ENCODE measurements around the gene PRRX2. TPM values are rescaled to one million over a fixed set of nuclear protein-coding genes. Genes with fewer than 3 reads are reported as not detected.

PRRX2 gene
- total and polyA plus RNA-seq, 4 donors: 0.03 to 0.08 TPM; not detected in 2

DNA sequence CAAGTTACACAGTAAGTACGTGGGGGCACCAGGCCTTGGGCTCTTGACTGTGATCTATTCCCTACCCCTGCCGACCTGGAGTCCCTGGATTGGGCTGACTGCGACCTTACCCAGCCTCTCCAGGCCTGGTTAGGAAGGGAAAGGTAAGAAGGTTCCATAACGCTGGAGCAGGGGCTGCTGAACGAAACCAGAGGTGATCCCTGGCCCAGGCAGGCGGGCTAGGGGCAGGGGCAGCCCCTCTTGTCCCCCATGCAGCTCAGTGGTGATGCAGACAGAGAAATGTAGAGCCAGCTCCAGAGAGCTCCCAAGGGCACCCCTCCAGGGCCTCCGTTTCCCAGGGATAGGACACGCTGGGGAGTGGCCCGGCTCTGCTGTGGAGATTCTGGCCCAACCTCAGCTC is 14.1 kb downstream of the PRRX2 start:
- H3K4me3 ChIP-seq (ENCODE audit: low read depth in 1 of 3, low read length in 3 of 3): no peak overlapping the region
- DNase-seq (ENCODE audit: low spot score): no peak
- no peak overlapping the region for H3K27ac ChIP-seq (ENCODE audit: low read depth in 1 of 2, low read length in 2 of 2)
- no peak overlapping the region for H3K9ac ChIP-seq (ENCODE audit: low read depth in 1 of 2, low read length in 2 of 2)
- TF ChIP-seq, protein P1, sequence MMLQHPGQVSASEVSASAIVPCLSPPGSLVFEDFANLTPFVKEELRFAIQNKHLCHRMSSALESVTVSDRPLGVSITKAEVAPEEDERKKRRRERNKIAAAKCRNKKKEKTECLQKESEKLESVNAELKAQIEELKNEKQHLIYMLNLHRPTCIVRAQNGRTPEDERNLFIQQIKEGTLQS (IDR thresholded peaks at IDR 0.05): no peak
- TF ChIP-seq SP1 (IDR thresholded peaks at IDR 0.05) (no peak), RXRA (IDR thresholded peaks at IDR 0.05) (no peak), RAD21 (IDR thresholded peaks at IDR 0.05) (no peak), TAF1 (conservative IDR thresholded peaks at IDR 0.05) (no peak), HNF4G (IDR thresholded peaks at IDR 0.05) (no peak), GABPA (IDR thresholded peaks at IDR 0.05 in 1 of 2, conservative IDR thresholded peaks at IDR 0.05 in 1 of 2) (no peak), FOXA1 (IDR thresholded peaks at IDR 0.05) (no peak), FOXA2 (IDR thresholded peaks at IDR 0.05) (no peak), YY1 (IDR thresholded peaks at IDR 0.05) (no peak), NR2F2 (IDR thresholded peaks at IDR 0.05) (no peak), HNF4A (conservative IDR thresholded peaks at IDR 0.05) (no peak), EGR1 (IDR thresholded peaks at IDR 0.05; ENCODE audit: low read depth in 2 of 2) (no peak), JUND (IDR thresholded peaks at IDR 0.05) (no peak)
- TF ChIP-seq, protein P2, sequence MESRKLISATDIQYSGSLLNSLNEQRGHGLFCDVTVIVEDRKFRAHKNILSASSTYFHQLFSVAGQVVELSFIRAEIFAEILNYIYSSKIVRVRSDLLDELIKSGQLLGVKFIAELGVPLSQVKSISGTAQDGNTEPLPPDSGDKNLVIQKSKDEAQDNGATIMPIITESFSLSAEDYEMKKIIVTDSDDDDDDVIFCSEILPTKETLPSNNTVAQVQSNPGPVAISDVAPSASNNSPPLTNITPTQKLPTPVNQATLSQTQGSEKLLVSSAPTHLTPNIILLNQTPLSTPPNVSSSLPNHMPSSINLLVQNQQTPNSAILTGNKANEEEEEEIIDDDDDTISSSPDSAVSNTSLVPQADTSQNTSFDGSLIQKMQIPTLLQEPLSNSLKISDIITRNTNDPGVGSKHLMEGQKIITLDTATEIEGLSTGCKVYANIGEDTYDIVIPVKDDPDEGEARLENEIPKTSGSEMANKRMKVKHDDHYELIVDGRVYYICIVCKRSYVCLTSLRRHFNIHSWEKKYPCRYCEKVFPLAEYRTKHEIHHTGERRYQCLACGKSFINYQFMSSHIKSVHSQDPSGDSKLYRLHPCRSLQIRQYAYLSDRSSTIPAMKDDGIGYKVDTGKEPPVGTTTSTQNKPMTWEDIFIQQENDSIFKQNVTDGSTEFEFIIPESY (IDR thresholded peaks at IDR 0.05): no peak
- TF ChIP-seq, protein P3, sequence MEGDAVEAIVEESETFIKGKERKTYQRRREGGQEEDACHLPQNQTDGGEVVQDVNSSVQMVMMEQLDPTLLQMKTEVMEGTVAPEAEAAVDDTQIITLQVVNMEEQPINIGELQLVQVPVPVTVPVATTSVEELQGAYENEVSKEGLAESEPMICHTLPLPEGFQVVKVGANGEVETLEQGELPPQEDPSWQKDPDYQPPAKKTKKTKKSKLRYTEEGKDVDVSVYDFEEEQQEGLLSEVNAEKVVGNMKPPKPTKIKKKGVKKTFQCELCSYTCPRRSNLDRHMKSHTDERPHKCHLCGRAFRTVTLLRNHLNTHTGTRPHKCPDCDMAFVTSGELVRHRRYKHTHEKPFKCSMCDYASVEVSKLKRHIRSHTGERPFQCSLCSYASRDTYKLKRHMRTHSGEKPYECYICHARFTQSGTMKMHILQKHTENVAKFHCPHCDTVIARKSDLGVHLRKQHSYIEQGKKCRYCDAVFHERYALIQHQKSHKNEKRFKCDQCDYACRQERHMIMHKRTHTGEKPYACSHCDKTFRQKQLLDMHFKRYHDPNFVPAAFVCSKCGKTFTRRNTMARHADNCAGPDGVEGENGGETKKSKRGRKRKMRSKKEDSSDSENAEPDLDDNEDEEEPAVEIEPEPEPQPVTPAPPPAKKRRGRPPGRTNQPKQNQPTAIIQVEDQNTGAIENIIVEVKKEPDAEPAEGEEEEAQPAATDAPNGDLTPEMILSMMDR (IDR thresholded peaks at IDR 0.05; ENCODE audit: low read depth, low read length, missing input control): no peak
- TF ChIP-seq, protein P4, sequence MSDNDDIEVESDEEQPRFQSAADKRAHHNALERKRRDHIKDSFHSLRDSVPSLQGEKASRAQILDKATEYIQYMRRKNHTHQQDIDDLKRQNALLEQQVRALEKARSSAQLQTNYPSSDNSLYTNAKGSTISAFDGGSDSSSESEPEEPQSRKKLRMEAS (IDR thresholded peaks at IDR 0.05): no peak
- TF ChIP-seq, protein P5, sequence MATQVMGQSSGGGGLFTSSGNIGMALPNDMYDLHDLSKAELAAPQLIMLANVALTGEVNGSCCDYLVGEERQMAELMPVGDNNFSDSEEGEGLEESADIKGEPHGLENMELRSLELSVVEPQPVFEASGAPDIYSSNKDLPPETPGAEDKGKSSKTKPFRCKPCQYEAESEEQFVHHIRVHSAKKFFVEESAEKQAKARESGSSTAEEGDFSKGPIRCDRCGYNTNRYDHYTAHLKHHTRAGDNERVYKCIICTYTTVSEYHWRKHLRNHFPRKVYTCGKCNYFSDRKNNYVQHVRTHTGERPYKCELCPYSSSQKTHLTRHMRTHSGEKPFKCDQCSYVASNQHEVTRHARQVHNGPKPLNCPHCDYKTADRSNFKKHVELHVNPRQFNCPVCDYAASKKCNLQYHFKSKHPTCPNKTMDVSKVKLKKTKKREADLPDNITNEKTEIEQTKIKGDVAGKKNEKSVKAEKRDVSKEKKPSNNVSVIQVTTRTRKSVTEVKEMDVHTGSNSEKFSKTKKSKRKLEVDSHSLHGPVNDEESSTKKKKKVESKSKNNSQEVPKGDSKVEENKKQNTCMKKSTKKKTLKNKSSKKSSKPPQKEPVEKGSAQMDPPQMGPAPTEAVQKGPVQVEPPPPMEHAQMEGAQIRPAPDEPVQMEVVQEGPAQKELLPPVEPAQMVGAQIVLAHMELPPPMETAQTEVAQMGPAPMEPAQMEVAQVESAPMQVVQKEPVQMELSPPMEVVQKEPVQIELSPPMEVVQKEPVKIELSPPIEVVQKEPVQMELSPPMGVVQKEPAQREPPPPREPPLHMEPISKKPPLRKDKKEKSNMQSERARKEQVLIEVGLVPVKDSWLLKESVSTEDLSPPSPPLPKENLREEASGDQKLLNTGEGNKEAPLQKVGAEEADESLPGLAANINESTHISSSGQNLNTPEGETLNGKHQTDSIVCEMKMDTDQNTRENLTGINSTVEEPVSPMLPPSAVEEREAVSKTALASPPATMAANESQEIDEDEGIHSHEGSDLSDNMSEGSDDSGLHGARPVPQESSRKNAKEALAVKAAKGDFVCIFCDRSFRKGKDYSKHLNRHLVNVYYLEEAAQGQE (IDR thresholded peaks at IDR 0.05): no peak
- H3K4me1 ChIP-seq (ENCODE audit: control insufficient read depth in 4 of 4, insufficient read depth in 4 of 4, low read length in 3 of 4): no peaks in the 10 kb centered on the region
- no peaks in the 10 kb centered on the region for H3K27me3 ChIP-seq (ENCODE audit: control insufficient read depth in 4 of 4, insufficient read depth in 4 of 4, low read length in 3 of 4)
- H3K9me3 ChIP-seq (ENCODE audit: control insufficient read depth in 4 of 4, low read length in 3 of 4): no peaks in the 10 kb centered on the region
- H3K36me3 ChIP-seq (ENCODE audit: control insufficient read depth in 4 of 4, insufficient read depth in 3 of 4, low read depth in 1 of 4, low read length in 3 of 4): no peaks in the 10 kb centered on the region
- 68% methylated on average over 9 of the region's 9 CpGs for WGBS

Measured in liver (tissue), 9 donors.